HepG2 (cell line): ENCODE measurements around the gene USF2. TPM values are rescaled to one million over a fixed set of nuclear protein-coding genes. Genes with fewer than 3 reads are reported as not detected.
A peak's percentile ranks its signal among the peaks of the same experiment; 100 is the strongest.

Experiments
- CBX5 ChIP-seq: sonication (generic); formaldehyde crosslinking; IDR thresholded peaks from 2 replicates; pipeline ENCODE4 v1.4.0; 2020; ENCODE audit warnings: missing genetic modification reagents, borderline replicate concordance
- CHCHD3 ChIP-seq: sonication (generic); formaldehyde crosslinking; IDR thresholded peaks from 2 replicates; pipeline ENCODE4 v1.8.0; 2022; ENCODE audit warnings: mild to moderate bottlenecking, missing genetic modification reagents, moderate library complexity
- CHD2 ChIP-seq: IDR thresholded peaks from 2 replicates; pipeline ENCODE4 v1.6.1; 2011; ENCODE audit warnings: low read depth, low read length, improper control_type of control experiment
- HNRNPUL1 ChIP-seq: fragments of 200-400 bp; formaldehyde crosslinking; IDR thresholded peaks from 2 replicates; pipeline ENCODE4 v1.6.1; 2017; ENCODE audit warnings: low read depth, mild to moderate bottlenecking, low read length, moderate library complexity
- MAFG ChIP-seq: sonication (generic); formaldehyde crosslinking; IDR thresholded peaks from 2 replicates; pipeline ENCODE4 v1.5.1; 2020; ENCODE audit warnings: mild to moderate bottlenecking, missing genetic modification reagents
- NR2F2 ChIP-seq: IDR thresholded peaks from 2 replicates; pipeline ENCODE4 v1.6.1; 2012; ENCODE audit warnings: low read depth, inconsistent platforms, borderline replicate concordance
- SIX4 ChIP-seq: sonication (generic); formaldehyde crosslinking; IDR thresholded peaks from 2 replicates; pipeline ENCODE4 v1.4.0; 2020; ENCODE audit warnings: missing genetic modification reagents
- ZNF232 ChIP-seq: sonication (generic); formaldehyde crosslinking; IDR thresholded peaks from 2 replicates; pipeline ENCODE4 v1.4.0; 2020; ENCODE audit warnings: missing genetic modification reagents, borderline replicate concordance
- ZNF3 ChIP-seq: IDR thresholded peaks from 2 replicates; pipeline ENCODE4 v1.7.0; 2017; ENCODE audit warnings: inconsistent platforms
- ZNF530 ChIP-seq: sonication (generic); formaldehyde crosslinking; IDR thresholded peaks from 2 replicates; pipeline ENCODE4 v1.5.0; 2020; ENCODE audit warnings: low read depth, mild to moderate bottlenecking, missing genetic modification reagents
- polyA plus RNA-seq, 8 experiments: library from polyadenylated mRNA; depleted of rRNA in 3 of 8; stranded (reverse) in 7 of 8; unstranded in 1 of 8; fragments of >200 nt; fragmentation: Illumina TruSeq in 4 of 8; extraction: Trizol in 4 of 8; gene quantifications; 2 replicates each; pipeline versions ENCODE4 v1.2.1 to v1.2.3, GENCODE V29; 2011 to 2016; ENCODE audit warnings: low read depth in 4 of 8, missing spikeins in 1 of 8, mixed read lengths in 1 of 8; ENCODE audit not compliant: insufficient read depth in 1 of 8
- total RNA-seq, 5 experiments: library from RNA; depleted of rRNA; stranded (reverse); fragments of >200 nt; fragmentation: Illumina TruSeq; extraction: Trizol; gene quantifications; 2 replicates each; pipeline ENCODE4 v1.2.3, GENCODE V29; 2016; ENCODE audit warnings: low read depth in 1 of 5
- TF ChIP-seq, protein P1 (sequence below): IDR thresholded peaks from 2 replicates; pipeline ENCODE4 v1.6.1; 2016; ENCODE audit warnings: low read depth, missing genetic modification reagents, missing compliant biosample characterization
- TF ChIP-seq, protein P2 (sequence below): IDR thresholded peaks from 2 replicates; pipeline ENCODE4 v1.6.1; 2016; ENCODE audit warnings: missing compliant biosample characterization, missing genetic modification reagents, borderline replicate concordance
- TF ChIP-seq, protein P3 (sequence below): sonication (generic); formaldehyde crosslinking; IDR thresholded peaks from 2 replicates; pipeline ENCODE4 v1.5.1; 2020; ENCODE audit warnings: missing genetic modification reagents, mild to moderate bottlenecking, borderline replicate concordance
- TF ChIP-seq, protein P4 (sequence below): sonication (generic); formaldehyde crosslinking; IDR thresholded peaks from 2 replicates; pipeline ENCODE4 v1.4.0; 2020; ENCODE audit warnings: low read depth, mild to moderate bottlenecking, missing genetic modification reagents
- TF ChIP-seq, protein P5 (sequence below): sonication (generic); formaldehyde crosslinking; IDR thresholded peaks from 2 replicates; pipeline ENCODE4 v1.9.0; 2021; ENCODE audit warnings: missing genetic modification reagents, borderline replicate concordance
- TF ChIP-seq, protein P6 (sequence below): sonication (generic); formaldehyde crosslinking; IDR thresholded peaks from 2 replicates; pipeline ENCODE4 v1.4.0; 2020; ENCODE audit warnings: missing genetic modification reagents

USF2 gene
- total and polyA plus RNA-seq, 2 of the 13 experiments (the other 11 are each of a cell fraction or from before 2014, with no cell fraction given) = 54.9 to 106 TPM

DNA sequence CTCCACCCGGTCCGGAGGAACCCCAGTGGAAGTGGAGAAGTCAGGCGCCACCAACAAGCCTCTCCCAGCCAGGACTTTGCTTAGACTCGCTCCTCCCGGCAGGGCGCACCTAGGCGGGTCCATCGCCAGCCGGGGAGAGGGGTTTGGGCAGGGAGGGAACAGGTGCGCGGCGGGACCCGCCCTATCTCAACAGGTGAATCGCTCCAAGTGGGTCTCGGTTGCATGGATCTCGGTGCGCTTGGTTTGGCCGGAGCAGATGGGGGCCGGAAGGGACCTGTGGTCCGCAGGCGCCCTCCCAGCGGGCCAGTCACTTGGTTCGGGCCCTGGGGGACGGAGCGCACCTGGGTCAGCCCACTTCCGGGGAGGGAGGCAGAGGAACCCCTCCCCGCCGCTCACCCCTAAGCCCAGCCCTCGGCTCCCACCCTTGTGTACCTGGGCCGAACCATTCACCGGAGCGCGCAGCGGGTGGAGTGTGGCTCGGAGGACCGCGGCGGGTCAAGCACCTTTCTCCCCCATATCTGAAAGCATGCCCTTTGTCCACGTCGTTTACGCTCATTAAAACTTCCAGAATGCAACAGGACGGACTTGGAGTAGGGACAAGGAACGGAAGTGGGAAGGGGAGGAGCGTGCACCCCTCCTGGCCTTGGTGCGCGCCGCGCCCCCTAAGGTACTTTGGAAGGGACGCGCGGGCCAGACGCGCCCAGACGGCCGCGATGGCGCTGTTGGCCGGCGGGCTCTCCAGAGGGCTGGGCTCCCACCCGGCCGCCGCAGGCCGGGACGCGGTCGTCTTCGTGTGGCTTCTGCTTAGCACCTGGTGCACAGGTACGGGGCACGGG, 20.2 kb upstream of the USF2 start, which contains the start of gene LSR (continued):
- TF ChIP-seq, protein P1, sequence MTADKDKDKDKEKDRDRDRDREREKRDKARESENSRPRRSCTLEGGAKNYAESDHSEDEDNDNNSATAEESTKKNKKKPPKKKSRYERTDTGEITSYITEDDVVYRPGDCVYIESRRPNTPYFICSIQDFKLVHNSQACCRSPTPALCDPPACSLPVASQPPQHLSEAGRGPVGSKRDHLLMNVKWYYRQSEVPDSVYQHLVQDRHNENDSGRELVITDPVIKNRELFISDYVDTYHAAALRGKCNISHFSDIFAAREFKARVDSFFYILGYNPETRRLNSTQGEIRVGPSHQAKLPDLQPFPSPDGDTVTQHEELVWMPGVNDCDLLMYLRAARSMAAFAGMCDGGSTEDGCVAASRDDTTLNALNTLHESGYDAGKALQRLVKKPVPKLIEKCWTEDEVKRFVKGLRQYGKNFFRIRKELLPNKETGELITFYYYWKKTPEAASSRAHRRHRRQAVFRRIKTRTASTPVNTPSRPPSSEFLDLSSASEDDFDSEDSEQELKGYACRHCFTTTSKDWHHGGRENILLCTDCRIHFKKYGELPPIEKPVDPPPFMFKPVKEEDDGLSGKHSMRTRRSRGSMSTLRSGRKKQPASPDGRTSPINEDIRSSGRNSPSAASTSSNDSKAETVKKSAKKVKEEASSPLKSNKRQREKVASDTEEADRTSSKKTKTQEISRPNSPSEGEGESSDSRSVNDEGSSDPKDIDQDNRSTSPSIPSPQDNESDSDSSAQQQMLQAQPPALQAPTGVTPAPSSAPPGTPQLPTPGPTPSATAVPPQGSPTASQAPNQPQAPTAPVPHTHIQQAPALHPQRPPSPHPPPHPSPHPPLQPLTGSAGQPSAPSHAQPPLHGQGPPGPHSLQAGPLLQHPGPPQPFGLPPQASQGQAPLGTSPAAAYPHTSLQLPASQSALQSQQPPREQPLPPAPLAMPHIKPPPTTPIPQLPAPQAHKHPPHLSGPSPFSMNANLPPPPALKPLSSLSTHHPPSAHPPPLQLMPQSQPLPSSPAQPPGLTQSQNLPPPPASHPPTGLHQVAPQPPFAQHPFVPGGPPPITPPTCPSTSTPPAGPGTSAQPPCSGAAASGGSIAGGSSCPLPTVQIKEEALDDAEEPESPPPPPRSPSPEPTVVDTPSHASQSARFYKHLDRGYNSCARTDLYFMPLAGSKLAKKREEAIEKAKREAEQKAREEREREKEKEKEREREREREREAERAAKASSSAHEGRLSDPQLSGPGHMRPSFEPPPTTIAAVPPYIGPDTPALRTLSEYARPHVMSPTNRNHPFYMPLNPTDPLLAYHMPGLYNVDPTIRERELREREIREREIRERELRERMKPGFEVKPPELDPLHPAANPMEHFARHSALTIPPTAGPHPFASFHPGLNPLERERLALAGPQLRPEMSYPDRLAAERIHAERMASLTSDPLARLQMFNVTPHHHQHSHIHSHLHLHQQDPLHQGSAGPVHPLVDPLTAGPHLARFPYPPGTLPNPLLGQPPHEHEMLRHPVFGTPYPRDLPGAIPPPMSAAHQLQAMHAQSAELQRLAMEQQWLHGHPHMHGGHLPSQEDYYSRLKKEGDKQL (CRISPR knock-in tag) = no peak
- TF ChIP-seq, protein P2, sequence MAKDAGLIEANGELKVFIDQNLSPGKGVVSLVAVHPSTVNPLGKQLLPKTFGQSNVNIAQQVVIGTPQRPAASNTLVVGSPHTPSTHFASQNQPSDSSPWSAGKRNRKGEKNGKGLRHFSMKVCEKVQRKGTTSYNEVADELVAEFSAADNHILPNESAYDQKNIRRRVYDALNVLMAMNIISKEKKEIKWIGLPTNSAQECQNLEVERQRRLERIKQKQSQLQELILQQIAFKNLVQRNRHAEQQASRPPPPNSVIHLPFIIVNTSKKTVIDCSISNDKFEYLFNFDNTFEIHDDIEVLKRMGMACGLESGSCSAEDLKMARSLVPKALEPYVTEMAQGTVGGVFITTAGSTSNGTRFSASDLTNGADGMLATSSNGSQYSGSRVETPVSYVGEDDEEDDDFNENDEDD (CRISPR knock-in tag) = peak; percentile 31; the same call in 1 of the 2 replicates
- TF ChIP-seq, protein P3, sequence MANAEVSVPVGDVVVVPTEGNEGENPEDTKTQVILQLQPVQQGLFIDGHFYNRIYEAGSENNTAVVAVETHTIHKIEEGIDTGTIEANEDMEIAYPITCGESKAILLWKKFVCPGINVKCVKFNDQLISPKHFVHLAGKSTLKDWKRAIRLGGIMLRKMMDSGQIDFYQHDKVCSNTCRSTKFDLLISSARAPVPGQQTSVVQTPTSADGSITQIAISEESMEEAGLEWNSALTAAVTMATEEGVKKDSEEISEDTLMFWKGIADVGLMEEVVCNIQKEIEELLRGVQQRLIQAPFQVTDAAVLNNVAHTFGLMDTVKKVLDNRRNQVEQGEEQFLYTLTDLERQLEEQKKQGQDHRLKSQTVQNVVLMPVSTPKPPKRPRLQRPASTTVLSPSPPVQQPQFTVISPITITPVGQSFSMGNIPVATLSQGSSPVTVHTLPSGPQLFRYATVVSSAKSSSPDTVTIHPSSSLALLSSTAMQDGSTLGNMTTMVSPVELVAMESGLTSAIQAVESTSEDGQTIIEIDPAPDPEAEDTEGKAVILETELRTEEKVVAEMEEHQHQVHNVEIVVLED = peak; percentile 79; the same call in 1 of the 2 replicates
- TF ChIP-seq ZNF3 (CRISPR knock-in tag) (peak; percentile 40; the same call in 1 of the 2 replicates), ZNF232 (CRISPR knock-in tag) (peak; percentile 68; the same call in 1 of the 2 replicates), CHD2 (0 out of 2 replicates have a peak, but pooled peaks have one; percentile 19), NR2F2 (peak; percentile 29; the same call in 1 of the 2 replicates), SIX4 (CRISPR knock-in tag) (0 out of 2 replicates have a peak, but pooled peaks have one; percentile 28), HNRNPUL1 (no peak), ZNF530 (CRISPR knock-in tag) (0 out of 2 replicates have a peak, but pooled peaks have one; percentile 14), MAFG (CRISPR knock-in tag) (no peak), CBX5 (CRISPR knock-in tag) (peak; percentile 66), CHCHD3 (CRISPR knock-in tag) (peak; percentile 75)
- TF ChIP-seq, protein P4, sequence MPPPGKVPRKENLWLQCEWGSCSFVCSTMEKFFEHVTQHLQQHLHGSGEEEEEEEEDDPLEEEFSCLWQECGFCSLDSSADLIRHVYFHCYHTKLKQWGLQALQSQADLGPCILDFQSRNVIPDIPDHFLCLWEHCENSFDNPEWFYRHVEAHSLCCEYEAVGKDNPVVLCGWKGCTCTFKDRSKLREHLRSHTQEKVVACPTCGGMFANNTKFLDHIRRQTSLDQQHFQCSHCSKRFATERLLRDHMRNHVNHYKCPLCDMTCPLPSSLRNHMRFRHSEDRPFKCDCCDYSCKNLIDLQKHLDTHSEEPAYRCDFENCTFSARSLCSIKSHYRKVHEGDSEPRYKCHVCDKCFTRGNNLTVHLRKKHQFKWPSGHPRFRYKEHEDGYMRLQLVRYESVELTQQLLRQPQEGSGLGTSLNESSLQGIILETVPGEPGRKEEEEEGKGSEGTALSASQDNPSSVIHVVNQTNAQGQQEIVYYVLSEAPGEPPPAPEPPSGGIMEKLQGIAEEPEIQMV (CRISPR knock-in tag) = peak; percentile 78
- TF ChIP-seq, protein P5, sequence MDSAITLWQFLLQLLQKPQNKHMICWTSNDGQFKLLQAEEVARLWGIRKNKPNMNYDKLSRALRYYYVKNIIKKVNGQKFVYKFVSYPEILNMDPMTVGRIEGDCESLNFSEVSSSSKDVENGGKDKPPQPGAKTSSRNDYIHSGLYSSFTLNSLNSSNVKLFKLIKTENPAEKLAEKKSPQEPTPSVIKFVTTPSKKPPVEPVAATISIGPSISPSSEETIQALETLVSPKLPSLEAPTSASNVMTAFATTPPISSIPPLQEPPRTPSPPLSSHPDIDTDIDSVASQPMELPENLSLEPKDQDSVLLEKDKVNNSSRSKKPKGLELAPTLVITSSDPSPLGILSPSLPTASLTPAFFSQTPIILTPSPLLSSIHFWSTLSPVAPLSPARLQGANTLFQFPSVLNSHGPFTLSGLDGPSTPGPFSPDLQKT (CRISPR knock-in tag) = 0 out of 2 replicates have a peak, but pooled peaks have one; percentile 19
- TF ChIP-seq, protein P6, sequence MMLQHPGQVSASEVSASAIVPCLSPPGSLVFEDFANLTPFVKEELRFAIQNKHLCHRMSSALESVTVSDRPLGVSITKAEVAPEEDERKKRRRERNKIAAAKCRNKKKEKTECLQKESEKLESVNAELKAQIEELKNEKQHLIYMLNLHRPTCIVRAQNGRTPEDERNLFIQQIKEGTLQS (CRISPR knock-in tag) = peak; percentile 39; the same call in 1 of the 2 replicates
